Activated CD4-positive, CD25-positive, alpha-beta regulatory T cell treated with anti-CD3 and anti-CD28 coated beads, Interleukin-2, amount 50 U/mL, for 24 hours (primary cell): ENCODE data around the gene UCP2.
"Not testable (repeated sequence)": the region's sequence is repeated elsewhere in the genome, so short reads cannot be mapped to it uniquely, and the experiment has no call there.

ENCODE experiments used
- ATAC-seq, 2 donors: fragments of 150-1000 bp; cut with Tn5 transposase; one replicate each; pipeline ENCODE4 v1.10.0; 2021; ENCODE audit warnings: mild to moderate bottlenecking in 1 of 2, moderate library complexity in 1 of 2

The UCP2 gene

DNA sequence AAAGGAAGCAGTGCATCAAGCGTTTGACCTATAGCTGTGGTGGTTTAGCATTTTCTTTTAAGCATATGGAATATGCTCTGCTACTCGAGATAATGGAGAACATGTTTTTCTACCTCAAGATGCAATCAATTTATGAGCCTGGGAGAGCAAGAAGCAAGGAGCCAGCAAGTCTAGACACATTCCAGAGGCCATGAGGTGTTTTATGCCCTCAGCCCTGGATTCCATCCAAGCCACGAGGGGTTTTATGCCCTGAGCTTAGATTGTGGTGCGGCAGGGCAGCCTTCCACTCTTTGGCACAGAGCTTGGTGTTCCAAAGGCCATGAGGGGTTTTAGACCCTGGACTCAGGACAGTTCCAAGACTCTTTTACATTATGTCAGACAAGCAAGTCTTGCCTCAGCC lies 43.5 kb downstream of the UCP2 start:
- no peak for ATAC-seq

GRCh38 chr11:73936047-73936446 lies 46.6 kb downstream of the UCP2 start:
- not testable (repeated sequence) for ATAC-seq

DNA sequence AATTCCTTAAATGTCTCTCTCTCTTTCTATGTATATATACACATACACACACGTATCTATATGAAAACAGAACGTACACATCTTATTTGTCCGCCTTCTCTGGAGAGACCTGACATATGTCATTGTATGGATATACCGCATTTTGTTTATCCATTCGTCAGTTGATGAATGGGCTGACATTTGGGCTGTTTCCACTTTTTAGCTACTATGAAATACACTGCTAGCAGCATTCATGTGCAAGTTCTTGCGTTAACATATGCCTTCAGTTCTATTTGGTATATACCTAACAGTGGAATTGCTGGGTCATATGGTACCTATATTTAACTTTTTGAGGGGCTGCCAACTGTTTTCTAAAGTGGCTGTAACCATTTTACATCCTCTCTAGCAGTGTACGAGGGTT lies 49.9 kb downstream of the UCP2 start:
- ATAC-seq = no peak

GRCh38 chr11:73931951-73932350 lies 50.7 kb downstream of the UCP2 start:
- ATAC-seq = no peak

DNA sequence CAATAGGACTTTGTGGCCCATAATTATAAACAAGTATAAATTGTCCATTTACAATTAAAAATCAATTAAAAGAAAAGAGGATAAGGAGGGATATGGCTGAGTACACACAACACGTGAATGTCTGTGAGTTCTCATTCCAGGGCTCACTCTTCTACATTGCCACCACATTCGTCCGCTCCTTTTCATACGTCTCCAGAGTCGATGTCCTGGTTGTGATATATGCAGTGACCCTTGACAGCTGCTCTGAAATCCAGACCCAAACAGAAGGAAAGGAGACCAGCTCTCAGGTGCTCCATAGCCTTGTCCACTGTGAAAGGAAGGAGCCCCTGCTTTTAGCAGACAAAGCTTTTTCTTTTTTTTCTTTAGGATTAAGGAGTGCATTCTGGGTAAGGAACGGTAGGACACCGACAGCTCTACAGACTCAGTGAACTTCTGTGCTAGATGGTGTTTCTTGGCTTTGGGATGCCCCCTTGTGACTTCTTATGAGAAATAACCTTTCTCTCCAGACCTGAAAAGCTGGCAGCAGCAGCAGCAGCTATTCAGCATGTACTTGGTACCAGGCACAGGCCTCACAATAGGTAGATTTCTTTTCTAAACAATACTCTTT lies 51.5 kb downstream of the UCP2 start:
- peak; percentile 32 to 43 for ATAC-seq

DNA sequence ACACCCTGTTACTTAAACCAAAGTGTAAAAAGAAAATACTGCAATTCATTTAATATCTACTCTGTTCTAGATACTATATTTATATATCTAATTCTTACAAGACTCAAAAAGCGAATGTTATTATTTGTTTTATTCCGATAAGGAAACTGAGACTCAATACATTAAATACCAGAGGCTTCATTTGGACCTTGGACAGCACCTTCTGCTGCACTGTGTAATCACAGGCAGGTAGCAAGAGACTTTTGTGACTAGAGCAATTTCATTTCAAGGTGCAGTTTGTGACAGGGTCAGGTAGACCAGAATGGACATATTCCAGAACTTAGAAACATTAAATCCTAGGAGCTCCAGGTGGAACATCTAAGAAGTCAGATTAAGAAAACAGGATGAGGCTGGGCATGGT lies 53.3 kb downstream of the UCP2 start:
- no peak for ATAC-seq
